22Rv1 (cell line): ENCODE measurements around the gene ASB5.

Experiments used
- H3K27ac ChIP-seq: fragments of 450-650 bp; 2 replicates; pipeline ENCODE4 v1.5.1; 2017
- CTCF ChIP-seq: fragments of 450-650 bp; IDR thresholded peaks from 2 replicates; pipeline ENCODE4 v1.5.1; 2017; ENCODE audit warnings: mild to moderate bottlenecking
- ZFX ChIP-seq: fragments of 450-650 bp; IDR thresholded peaks from 2 replicates; pipeline ENCODE4 v1.6.1; 2017; ENCODE audit warnings: antibody characterized with exemption, borderline replicate concordance

Gene ASB5

GRCh38 chr4:176209535-176209934, 59.5 kb downstream of the ASB5 start:
- TF ChIP-seq ZFX (no peak), CTCF (no peak)
- H3K27ac ChIP-seq, result no peak overlapping the region

- no peak overlapping the region for H3K27ac ChIP-seq
- TF ChIP-seq CTCF (no peak), ZFX (no peak)
Observed at GRCh38 chr4:176207839-176208238, 61.2 kb downstream of the ASB5 start.

- TF ChIP-seq CTCF (no peak), ZFX (no peak)
- no peak overlapping the region for H3K27ac ChIP-seq
Observed at GRCh38 chr4:176205299-176205698, 63.7 kb downstream of the ASB5 start.

- TF ChIP-seq CTCF, result no peak
- TF ChIP-seq ZFX, result no peak
Observed at GRCh38 chr4:176198316-176198903, 70.6 kb downstream of the ASB5 start.

GRCh38 chr4:176195184-176195978, 73.6 kb downstream of the ASB5 start, which contains the start of gene SPATA4:
SPATA4 (minus strand) TSS chr4:176195585; CDS start chr4:176195562, 23 bp downstream.
- TF ChIP-seq CTCF, result no peak
- TF ChIP-seq ZFX, result no peak
- peak within 1 kb of the TSS; percentile 43 for H3K27ac ChIP-seq

More at GRCh38 chr4:176198316-176198903, 70.6 kb downstream of the ASB5 start:
- no peak overlapping the region for H3K27ac ChIP-seq

GRCh38 chr4:176193938-176194337, 75.1 kb downstream of the ASB5 start:
- no peak for TF ChIP-seq CTCF
- TF ChIP-seq ZFX, result no peak
- H3K27ac ChIP-seq, result no peak overlapping the region

- no peak overlapping the region for H3K27ac ChIP-seq
- TF ChIP-seq CTCF (no peak), ZFX (no peak)
Observed at GRCh38 chr4:176193126-176193525, 75.9 kb downstream of the ASB5 start.
